GM21360 (cell line): Measurements from ENCODE around the gene KRT6B.
"Not testable (repeated sequence)": the region's sequence is repeated elsewhere in the genome, so short reads cannot be mapped to it uniquely, and the experiment has no call there.

Source experiments
- ATAC-seq: cut with Tn5 transposase; IDR thresholded peaks from one replicate; pipeline ENCODE4 v1.9.1; 2021; ENCODE audit warnings: mild to moderate bottlenecking, moderate library complexity; ENCODE audit not compliant: unreplicated experiment

KRT6B gene

DNA sequence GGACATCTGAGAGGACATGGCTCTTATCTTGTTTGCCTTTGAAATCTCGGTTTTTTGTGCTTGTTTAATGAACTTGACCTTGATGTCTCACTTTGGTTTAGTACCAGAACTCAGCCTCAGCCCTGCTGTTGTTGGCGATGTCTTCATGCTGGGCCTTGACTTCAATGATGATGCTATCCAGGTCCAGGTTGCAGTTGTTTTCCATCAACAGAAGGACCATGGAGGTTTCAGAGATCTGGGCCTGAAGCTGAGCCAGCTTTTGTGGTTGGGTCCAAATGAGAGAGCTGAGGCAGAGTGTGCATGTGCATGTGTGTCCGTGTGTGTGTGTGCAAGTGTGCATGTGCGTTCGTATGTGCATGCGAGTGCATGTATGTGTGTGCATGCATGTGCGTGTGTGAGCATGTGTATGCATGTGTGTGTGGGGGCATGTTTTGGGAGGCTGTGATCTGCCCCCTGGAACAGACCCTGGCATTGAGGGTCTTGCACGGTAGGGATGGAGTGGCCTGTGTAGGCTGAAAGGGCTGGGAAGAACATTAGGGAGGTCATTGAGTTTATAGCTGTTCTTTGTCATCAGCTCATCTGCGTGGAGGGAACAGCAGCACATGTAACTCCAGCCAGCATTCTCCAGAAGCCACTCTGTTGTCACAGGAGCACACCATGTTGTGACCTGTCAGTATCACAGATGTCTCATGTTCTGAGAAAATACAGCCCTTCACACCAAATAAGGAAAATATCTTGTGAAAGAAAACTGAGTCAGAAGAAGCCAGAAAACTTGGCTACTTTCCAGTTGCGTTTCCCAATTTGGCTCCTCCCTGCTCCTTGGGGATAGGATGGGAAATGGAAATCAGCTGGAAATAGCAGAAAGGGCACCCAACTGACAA is 35.8 kb downstream of the KRT6B start:
- no peak for ATAC-seq

DNA sequence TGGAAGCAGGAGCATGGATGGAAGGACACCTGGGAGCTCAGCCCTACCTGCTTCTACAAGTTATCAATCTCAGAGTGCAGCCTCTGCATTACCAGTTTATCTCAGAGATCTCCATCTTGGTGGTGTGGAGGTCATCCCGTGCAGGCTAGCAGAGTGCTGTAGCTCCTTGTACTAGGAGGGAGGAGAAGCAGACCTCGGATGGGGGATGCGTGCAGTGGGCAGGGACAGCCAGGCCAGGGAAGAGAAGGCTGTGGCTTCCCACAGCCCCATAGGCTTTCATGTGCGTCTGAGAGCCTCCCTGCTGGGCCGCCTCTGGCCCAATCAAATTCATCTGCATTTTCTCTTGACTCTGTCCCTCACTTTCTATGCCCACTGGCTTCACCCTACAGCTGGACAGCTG is 37.0 kb downstream of the KRT6B start:
- ATAC-seq = no peak

DNA sequence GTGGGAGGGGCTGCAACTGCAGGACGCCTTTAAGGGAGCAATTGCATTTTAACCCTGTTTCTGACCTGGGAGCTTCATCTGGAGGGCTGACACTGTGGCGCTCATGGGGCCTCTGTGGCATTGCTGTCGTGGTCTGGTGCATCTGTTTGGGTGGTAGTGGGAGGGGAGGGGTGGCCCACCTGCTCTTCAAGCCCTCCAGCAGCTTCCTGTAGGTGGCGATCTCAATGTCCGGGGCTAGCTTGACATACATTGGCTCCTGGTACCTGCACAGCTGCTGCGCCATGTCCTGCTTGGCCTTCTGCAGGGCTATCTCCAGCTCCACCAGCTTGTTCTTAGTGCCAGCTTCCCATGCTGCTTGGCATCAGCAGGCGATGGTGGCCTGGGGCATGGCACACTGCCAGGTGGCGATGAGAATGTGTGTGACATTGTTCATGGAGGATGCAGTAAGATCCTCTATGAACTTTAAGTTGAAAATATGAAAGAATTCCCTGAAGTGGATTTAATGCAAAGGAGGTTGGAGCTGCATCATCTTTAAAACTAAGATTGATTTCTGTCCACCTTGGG is 38.1 kb downstream of the KRT6B start:
- ATAC-seq = no peak

DNA sequence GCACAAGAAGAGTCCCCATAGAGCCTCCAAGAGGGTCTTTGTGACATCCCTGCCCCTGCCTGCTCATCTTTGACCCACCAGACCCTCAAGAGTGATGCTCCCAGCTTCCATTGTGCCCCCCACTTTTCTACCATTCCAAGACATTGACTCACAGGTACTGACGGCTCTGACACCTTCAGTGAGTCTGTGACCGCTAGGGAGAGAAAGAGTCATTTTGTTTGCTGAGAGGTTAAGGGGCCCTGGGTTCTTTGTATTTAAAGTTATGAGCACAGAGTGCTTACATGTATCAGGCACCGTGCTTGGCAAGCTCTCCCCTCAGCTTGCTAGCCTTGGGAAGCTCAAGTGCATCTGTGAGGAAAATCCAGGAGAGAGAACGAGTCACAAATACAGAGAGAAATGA is 38.7 kb downstream of the KRT6B start:
- ATAC-seq = no peak

DNA sequence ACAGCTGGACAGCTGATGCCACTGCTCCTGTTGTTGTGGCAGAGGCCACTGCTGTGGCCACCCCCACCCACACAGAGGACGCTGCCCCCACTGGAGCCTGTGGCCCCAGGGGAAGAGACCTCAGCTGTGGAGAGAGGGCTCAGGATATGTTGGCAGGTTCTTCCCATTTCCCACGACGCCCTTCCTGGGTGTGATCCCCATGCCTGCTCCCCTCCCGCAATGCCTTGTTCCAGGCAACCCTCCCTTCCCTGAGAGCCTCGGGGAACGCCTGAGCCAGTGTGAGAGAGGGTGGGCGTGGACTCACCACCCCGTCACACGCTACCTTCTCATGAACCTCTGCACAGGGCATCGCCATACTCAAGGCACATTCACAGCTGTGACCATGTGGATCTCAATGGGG is 40.1 kb downstream of the KRT6B start:
- no peak for ATAC-seq

DNA sequence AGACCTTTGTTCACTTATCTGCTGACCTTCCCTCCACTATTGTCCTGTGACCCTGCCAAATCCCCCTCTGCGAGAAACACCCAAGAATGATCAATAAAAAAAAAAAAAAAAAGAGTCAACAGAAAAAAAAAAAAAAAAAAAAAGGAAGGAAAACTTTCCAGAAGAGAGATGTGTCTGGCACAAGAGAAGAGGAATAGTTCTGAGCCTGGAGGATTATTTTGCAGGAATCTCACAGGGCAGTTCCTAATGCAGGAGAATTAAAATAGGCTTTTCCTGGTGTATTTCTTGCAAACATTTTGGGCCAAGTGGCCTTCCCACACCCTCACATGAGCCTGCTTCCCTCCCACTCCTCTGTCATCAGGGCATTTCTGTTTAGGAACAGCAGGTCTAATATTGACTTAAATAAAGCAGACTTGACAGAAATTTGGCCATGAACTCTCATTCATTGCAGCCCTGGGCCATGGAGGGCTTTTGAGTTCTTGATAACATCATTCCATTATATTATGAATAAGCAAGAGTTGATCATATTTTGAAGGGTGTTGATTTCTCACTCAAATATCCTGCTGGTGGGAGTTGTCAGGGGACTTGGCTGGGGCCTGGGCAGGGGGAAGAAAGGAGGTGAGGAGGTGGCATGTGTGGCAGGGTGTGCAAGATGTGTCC is 41.2 kb downstream of the KRT6B start:
- not testable (repeated sequence) for ATAC-seq

DNA sequence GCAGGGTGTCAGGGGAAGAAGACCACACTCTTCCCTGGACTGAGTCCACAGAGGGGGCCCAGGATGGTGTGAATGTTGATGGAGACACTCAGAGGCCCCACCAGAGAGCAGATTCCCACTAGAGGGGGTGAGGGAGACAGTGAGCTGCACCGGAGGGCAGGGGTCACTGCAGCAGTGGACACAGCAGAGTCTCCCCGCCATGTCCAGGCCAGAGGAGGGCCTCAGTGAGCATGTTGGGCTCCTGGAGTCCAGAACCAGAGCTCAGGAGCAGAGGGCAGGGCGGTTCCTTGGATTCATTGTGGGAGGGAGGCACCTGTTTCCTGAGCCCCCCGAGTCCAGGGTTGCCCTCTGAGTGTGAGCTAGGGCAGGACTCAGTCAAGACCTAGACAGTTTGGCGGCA is 44.0 kb downstream of the KRT6B start:
- no peak for ATAC-seq

DNA sequence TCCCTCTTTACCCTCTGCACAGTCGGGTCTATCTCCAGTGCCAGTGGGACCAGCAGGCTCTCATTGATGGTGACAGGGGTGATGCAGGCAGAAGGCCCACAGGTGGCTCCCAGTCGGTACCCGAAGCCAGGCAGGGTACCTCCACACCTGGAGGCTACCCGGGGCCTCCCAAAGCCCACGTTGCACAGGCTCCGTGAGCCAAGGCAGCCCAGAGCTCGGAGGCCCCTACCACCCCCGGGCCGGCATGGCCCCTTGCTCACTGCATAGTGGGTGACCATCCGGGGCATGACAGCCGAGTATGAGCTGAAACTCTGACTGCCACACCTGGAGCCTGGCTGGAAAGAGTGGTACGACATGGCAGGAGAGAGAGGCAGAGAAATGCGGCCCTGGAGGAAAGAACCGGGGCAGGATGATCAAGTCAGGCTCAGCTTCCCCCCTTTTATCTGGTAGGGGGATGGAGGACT is 46.0 kb downstream of the KRT6B start, which contains the start of gene KRT82:
TSS of gene KRT82 (minus strand) at position 414 of the 464 bp plus-strand sequence. CDS start at position 356, 58 bp downstream.
- ATAC-seq = no peak

DNA sequence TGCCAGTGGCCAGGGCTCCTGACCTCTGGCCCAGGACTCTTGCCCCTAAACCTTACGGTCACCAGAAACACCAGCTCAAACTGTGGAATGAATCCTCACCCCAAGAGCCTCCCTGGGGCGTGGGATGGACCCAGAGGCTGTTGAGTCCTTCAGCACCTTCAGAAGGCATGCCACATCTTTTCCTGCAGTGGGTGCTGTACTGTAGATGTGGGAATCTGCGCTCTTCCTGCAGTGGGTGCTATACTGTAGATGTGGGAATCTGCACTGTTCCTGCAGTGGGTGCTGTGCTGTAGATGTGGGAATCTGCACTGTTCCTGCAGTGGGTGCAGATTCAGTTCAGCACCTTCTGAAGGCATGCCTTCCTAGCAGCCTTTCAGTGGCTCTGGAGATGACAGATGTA is 47.0 kb downstream of the KRT6B start:
- ATAC-seq = no peak

DNA sequence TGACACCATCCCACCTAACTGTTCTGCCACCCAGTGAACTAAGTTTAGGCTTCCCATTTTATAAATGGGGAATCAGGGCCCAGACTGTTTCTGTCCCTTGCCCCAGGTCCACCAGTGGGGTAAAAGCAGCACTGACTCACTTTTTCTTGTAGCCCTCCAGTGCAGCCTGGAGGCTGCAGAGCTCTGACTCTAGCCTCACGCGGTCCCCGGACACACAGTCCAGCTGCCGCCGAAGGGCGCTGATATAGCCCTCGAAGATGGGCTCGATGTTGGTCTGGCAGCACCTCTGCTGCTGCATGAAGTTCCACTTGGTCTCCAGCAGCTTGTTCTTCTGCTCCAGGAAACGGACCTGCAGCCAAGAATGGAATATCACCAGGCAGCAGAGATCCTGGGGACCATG is 48.4 kb downstream of the KRT6B start:
- no peak for ATAC-seq

DNA sequence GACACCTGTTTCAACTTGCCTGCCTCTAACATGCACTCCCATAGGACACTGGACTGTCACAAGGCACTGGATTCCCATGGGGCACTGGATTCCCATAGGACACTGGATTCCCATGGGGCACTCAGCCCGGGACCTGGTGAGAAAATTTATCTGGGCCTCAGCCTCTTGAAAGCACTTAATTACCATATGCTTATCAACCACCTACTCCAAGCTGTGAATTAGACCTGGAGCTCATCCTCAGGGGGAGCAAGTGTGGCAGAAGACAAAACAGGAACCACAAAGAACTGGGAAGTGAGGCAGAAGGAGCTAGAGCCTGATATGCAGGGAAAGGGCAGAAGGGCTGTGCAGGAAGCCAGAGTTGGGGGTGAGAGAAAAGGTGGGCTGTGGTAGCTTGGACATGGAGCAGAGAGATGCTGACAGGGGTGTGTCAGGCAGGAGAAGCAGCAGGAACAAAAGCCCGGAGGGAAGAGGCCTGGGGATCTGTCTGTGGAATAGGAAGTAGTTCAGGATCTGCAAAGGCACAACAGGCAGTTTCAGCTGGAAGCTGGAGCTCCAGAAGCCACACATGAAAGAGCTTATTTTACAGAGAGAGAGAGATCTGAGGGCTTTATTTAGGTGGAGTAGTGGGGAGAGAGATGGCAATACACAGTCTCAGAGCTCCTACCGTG is 48.9 kb downstream of the KRT6B start:
- ATAC-seq = no peak

DNA sequence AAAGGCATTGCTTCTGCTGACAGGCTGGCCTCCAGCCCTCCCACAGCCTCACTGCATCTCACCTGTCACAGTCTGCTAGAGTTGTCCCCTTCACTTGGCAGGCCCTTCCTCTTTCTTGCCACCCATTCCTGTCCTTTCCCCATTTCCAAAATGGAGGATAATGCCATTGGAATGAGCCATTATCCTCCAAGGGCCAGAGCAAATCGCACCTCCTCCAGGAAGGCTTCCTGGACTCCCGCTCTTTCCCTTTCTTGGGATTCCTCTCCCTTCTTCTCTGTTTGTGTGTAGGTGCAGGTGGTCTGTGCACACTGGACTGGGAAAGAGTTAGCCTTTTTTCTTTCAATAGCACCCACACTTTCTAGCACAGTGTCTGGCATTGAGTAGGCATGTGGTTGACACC is 49.6 kb downstream of the KRT6B start:
- no peak for ATAC-seq

DNA sequence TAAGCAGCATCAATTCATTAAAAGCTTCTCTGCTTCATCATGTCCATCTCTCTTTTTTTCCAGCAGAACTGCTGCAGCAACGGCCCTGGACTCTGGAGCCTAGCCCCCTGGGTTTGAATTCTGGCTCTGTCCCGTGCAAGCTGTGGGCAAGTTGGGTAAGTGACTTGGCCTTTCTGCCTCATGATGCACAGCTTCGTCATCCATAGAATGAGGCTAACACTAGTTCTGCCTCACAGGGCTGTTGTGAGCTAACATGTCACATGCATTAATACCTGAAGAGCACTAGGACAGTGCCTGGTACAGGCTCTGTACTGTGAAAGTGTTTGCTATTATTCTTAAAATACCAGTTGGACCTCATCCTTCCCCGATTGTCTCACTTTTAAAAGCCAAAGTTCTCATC is 50.0 kb downstream of the KRT6B start:
- no peak for ATAC-seq

DNA sequence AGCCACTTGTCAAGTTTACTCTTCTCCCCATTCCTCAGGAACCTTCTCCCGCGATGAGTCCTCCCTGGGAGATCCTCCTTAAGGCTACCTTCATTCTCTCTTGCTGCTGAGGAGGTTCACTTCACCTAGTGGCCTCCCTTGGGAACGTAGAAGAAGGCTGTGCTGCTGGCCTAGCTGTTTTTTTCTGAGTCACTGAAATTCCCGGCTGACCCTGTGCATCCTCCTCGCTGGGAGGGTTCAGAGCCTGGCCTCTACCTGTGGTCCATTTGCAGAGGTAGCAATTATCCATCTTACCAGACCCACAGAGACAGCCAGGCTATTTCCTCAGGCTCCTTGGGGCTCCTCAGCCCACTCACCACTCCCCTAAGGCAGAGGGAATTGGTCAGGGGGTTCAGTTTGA is 50.4 kb downstream of the KRT6B start:
- no peak for ATAC-seq

DNA sequence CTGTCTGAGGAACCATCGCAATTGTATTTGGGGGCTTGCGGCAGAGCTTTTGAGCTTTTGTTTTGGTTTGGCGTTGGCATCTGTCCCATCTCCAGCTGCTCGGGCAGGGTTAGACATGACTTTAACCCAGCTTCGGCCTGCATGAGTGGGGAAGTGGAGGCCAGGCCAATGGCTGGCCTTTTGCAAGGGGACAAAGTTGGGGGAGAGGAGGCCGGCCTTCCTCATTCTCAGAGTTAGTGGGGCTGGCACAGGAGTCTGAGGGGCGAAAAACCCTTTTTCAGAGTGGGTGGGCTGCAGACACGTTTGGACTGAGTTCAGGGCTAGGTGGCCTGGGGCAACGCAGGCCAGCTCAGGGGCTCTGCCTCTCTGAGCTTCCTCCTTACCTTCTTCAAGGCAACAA is 51.0 kb downstream of the KRT6B start:
- ATAC-seq = no peak

DNA sequence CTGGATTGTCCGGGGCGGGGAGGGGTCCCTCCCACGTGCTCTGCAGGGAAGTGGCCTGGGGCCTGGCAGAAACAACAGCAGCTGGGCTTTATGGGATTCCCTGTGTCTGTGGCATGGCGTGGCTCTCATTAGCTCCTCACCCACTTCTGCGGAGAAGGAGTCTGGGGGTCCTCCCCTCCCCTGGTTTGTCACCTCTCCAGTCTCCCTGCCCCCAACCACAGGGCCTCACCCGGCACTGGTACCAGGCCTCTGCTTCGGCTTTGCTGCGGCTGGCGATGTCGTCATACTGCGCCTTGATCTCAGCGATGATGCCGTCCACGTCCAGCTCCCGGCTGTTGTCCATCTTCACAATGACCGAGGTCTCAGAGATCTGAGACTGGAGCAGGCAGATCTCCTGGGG is 52.2 kb downstream of the KRT6B start:
- no peak for ATAC-seq

DNA sequence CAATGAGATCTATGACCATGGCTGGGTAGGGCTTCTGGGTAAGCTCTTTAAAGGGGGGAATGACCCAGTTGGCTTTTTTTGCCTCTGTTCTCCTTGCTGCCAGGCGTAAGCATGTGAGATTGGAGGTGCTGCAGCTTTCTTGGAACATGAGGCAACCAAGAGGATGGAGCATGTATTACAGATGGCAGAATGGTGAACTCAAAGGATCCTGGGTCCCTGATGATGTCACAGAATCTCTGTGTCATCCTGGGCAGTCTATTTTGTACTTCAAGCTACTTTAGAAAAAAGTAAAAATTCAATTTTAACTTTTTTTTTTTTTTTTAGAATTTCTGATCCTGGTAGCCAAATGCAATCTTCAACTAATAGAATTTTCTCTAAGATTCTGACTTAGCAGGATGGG is 53.8 kb downstream of the KRT6B start:
- no peak for ATAC-seq

DNA sequence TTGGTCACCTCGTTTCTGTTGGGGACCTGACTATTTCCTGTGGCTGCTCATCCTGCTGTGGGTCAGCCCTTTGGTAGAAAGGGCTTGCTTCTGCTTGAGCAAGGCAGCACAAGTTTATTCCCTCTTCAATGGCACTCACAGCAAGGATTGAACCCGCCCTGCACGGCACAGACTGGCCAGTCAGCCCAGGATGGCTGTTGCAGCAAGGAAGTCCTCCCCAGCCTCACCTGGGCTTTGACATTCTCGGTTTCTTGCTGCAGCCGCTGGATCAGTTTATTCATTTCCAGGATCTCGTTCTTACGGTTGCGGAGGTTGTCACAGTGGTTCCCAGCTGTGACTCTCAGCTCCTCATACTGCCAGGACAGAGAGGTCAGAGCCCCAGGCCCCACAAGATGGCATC is 55.3 kb downstream of the KRT6B start:
- ATAC-seq = no peak
